NCI-H2029 treated with DMSO at 0.1 percent for 48 hours (cell line): ENCODE measurements around the gene KDM3B.
"Not testable (repeated sequence)": the region's sequence is repeated elsewhere in the genome, so short reads cannot be mapped to it uniquely, and the experiment has no call there.

Source experiments
- DNase-seq: peaks from one replicate; lab custom pipeline; 2025; lab: John Stamatoyannopoulos, UW

The KDM3B gene

DNA sequence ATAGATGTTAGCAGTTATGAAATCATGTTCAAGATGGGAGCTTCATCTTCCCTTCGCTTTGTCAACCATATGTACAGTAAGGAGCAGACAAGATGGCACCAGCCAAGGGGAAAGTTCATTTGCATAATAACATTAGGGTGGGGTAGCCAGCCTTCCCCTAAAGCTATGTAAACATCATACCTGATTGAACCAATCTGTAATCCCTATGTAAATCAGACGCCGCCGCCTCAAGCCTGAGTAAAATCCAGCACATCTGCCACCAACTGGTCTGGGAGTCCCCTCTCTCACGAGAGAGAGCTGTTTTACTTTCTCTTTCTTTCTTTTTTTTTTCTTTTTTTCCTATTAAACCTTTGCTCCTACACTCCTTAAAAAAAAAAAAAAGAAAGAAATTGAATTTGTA, 55.5 kb downstream of the KDM3B start:
- no peak for DNase-seq

DNA sequence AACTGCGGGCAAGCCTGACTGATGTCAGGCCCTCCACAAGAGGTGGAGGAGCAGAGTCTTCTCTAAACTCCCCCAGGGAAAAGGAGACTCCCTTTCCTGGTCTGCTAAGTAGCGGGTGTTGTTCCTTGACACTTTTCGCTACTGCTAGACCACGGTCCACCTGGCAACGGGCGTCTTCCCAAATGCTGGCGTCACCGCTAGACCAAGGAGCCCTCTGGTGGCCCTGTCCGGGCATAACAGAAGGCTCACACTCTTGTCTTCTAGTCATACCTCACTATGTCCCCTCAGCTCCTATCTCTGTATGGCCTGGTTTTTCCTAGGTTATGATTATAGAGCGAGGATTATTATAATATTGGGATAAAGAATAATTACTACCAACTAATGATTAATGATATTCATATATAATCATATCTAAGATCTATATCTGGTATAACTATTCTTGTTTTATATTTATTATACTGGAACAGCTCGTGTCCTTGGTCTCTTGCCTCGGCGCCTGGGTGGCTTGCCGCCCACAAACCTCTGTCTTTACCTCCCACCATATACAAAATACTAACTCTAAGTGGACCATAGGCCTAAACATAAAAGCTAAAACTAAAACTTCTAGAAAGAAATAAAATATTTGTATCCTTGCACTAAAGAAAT, 58.6 kb downstream of the KDM3B start:
- DNase-seq: not testable (repeated sequence)

DNA sequence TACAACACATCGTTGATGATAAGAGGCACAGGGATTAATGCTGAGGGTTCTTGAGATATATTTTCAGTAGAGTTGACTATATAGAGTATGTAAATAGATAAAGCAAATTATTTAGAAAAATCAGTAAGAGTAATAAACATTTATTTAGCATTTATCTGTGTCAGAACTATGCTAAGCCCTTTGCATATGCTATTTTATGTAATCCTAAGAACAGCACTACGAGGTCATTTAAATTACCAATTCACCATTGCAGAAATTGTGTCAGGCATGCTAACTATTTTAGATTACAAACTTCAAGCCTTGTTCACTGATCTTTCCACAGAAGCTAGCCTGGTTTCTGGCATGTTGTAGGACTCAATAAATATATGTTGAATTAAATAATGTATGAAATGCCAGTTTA, 66.0 kb downstream of the KDM3B start:
- no peak for DNase-seq

DNA sequence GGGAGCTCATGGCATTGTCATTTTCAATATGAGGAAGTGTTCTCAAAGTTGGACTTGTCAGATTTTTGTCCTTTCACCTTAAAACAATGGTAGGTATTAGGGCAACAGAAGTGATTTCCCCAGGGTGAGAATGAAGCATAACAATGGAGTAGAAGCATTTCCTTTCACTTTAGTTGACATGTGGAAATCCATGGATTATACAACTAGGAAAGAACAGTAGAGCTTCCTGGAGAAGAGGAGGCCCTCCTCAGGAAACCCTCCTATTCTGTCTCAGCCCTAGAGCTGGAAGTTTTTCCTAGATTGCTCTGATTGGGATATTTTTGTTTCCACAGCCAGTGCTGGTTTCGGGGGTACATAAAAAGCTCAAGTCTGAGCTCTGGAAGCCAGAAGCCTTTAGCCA, 72.6 kb downstream of the KDM3B start:
- DNase-seq: no peak

DNA sequence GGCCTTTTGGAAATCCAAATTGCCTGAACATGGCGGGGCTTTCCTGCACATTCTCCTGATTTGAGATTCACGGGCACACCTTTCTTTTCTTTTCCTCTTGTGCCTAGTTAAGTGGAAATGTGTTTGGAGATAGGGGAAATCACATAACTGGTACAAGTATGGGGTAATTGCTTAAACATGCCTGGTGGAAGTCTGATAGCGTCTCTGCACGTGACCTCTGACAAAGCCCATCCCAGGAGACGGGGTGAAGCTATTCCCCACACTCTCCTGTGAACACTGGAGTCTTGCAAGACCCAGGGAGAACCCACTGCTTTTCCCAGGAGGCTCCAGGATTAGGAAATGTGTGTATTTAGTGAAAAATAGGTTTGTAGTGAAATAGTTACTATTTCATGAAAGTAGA, 83.5 kb downstream of the KDM3B start:
- DNase-seq: no peak

DNA sequence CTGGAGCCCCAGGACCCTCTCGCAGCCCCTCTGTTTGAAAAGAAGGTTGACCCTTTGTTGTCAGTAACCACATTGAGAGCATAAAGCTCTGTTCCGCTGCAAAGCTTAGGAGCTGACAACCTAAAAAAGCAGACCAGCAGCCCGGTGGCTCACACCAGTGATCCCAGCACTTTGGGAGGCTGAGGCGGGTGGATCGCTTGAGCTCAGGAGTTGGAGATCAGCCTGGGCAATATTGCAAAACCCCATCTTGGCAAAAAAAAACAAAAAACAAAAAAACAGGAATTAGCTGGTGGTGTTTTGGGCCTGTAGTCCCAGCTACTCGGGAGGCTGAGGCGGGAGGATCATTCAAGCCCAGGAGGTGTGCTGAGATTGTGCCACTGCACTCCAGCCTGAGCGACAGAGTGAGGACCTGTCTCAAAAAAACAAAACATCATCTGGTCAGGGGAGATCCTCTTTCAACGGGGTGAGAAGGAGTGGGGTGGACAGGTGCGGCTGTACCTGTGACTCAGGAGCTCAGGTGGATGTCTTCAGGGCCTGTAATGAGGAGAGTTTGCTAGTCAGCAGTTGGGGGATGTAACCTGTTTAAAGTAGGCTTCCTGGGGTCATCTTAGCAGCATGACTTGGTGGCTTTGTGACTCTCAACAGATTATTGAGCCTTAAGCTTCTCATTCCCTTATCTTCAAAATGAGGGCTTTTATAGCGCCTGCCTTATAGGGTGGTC, 85.7 kb downstream of the KDM3B start:
- no peak for DNase-seq

DNA sequence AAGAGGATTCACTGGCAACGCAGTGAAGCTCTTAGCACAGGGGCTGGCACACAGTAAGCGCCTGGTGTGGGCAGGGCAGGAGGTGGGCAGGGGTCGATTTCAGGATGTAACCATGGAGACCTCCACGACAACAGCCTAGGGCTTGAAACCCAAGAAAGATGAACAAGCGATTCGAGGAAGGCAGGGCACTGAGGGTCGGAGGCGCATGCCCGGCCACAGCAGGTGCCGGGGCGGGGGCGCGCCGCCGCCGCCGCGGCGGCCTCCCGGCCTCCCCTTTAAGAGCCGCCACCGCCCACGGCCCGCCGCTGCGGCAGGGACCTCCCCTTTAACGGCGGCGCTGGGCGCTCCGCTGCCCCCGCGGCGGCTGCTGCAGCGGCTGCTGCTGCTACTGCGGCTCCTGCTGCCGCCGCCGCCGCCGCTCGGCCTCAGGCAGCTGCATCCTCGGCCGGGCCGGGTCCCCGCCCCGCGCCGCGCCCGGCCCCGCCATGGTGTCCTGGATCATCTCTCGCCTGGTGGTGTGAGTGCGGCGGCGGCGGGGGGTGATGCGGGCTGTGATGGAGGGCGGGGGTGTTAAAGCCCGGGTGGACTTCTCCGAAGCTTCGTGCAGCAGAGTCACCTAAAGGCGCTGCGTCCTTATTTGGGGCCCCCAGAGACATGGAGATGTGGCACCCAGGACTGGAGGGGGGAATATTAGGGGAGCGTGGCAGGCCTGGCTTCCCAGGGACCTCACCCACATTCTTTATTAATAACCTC, 86.4 kb downstream of the KDM3B start, which contains the start of gene REEP2:
TSS of gene REEP2 (plus strand) at position 334 of the 753 bp plus-strand sequence. CDS start at position 486, 152 bp downstream.
- no peak for DNase-seq

DNA sequence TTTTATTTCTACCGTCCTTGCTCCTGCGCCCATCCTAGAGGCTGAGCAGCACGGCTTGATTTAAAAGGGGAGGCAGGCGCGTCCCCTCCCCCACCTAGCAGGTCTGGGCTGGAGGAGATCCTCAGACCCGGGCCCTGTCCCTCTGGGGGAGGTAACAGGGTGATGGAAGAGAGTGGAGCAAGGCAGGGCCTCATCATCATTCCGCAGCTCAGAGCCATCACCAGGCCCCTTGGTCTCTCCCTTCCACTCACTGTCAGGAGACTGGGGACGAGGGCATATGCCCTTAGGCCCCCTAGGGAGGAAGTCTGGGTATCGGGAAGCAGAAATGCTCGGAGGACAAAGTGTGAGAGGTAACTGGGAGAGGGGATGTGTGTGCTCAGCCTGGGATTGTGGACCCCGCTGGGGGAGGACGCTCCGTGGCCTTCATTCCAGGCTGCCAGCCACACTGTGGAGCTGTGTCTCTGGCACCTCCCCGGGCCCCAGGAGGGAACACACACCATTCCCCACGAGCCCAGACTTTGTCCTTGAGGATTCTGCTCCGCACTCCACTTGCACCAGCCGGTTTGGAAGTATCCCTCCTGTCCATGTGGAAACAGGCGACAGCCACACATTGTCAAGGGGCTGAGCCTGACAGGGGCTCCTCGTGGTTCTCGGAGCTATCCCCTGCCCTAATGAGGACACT, 87.1 kb downstream of the KDM3B start:
- DNase-seq: no peak

DNA sequence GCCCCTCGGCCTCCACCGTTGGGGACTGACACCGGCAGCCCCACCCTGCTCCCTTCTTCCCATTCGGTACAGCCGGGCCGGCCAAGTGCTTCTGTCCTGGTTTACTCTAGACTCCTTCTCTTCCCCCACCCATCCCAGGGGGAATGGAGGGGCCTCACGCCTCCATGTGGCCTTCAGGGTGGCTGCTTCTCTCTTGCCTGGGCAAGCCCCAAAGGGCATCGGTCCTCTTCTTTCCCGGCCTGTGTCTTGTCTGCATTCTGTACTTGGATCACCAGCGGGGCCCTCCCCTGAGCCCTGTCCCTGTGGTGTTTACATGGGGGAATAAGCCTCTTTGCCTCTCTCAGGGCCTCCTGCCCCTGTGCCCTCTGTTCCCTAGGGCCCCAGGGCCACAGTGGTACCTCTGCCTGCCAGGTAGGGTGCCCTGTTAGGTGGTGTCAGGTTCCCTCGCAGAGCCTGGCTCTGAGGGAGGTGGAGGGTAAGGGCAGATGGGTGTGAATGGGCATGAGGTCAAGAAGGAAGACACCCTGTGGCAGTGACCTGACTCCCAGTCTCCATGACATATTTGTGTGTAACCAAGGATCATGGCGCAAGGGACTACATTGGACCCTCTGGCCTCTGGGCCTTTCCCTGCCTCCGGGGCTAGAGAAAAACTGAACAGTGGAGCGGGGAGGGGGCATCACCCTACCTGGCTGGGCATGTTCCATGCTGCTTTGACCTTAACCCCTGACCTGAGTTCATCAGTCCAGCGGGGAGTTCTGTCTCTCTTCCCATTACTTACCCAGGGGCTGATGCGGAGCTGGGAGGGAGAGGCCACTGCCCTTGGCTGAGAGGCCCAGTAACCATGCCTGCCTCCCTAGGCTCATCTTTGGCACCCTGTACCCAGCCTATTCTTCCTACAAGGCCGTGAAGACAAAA, 87.9 kb downstream of the KDM3B start:
- DNase-seq: no peak

DNA sequence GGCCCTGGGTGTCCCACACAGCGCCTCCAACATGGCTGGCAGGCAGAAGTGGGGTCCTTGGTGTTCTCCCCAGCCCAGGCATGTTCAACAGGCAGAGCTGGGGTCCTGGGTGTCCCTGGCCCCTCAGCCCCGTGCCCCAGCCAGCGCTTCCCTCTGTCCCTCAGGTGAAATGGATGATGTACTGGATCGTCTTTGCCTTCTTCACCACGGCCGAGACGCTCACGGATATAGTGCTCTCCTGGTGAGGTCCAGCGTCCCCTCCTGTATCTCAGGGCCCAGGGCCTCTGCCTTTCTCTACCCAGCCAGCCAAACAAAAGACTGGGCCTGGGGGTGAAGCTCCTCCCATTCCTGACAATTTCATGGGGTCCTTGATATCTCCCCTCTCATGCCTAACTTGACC, 88.7 kb downstream of the KDM3B start:
- no peak for DNase-seq

DNA sequence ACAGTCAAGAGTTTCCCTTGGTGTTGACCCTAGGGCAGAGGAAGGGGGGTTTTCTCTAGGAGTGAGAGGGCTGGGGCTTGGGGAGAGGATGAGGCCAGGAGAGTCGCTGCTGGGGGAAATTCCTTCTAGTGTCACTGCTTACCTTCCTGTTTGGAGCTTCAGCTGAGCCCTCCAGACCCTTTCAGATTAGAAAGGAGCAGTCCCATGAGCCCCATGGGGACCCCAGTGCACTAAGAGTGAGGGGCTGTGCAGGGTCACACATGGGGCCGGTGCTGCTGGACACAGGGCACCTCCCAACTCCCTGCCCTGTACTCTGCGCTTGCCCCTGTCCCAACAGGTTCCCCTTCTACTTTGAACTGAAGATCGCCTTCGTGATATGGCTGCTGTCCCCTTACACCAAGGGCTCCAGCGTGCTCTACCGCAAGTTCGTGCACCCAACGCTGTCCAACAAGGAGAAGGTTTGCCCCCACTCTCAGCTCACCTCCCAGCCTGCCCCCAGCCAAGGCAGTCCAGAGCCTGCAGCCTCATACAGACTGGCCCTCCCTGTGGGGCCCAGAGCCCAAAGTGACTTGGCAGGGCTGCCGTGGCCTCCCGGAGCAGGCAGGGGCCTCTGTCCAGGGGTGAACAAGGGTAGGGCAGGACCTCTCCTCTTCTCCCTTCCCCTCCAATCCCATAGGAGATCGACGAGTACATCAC, 91.7 kb downstream of the KDM3B start:
- no peak for DNase-seq

DNA sequence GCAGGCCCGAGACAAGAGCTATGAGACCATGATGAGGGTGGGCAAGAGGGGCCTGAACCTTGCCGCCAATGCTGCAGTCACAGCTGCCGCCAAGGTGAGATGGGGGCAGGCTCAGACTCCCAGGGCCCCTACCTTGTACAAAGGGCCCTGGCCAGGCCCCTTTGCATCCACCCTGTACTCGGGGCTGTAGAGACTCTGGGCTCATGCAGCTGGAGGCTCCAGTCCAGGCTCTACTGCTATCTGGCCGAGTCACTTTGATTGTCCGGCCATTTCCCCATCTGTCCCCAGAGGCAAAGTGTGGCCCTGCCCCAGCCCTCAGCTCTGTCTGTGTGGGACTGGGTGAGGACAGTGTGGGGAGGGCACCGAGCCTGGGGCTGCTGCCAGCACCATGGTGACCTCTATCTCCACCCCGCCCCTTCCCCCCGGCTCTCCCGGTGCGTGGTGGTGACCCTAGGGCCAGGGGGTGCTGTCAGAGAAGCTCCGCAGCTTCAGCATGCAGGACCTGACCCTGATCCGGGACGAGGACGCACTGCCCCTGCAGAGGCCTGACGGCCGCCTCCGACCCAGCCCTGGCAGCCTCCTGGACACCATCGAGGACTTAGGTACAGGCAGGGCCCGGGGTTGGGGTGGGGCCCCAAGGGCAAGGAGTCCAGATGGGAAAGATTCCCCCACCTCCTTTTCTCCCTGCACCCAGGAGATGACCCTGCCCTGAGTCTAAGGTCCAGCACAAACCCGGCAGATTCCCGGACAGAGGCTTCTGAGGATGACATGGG, 92.5 kb downstream of the KDM3B start:
- DNase-seq: no peak

DNA sequence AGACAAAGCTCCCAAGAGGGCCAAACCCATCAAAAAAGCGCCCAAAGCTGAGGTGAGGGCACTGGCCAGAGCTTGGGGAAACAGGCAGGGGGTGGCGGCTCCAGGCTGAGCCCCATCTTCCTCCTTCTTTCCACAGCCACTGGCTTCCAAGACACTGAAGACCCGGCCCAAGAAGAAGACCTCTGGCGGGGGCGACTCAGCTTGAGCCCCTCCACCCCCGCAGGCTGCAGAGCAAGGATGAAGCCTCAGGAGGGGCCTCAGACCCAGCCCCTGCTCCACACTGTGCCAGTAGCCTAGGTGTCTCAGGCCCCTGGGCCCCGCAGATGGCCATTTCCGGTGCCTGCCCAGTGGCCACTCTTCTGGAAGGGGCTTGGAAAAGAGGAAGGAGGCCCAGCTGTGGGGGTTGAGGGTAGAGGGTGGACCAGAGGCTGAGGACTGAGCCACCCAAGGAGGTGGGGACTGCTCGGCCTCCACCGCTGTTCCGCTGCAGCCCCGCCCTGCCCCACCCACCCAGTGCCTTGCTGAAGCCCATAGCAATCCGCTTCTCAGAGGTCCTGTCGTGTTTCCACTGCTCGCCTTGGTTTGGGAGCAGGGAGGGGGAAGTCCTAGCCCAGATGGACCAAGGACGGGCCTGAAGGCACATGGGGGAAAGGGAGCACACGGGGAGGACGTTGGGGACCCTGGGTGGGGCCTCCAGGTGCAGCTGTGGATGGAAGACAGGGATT, 93.2 kb downstream of the KDM3B start:
- DNase-seq: no peak

DNA sequence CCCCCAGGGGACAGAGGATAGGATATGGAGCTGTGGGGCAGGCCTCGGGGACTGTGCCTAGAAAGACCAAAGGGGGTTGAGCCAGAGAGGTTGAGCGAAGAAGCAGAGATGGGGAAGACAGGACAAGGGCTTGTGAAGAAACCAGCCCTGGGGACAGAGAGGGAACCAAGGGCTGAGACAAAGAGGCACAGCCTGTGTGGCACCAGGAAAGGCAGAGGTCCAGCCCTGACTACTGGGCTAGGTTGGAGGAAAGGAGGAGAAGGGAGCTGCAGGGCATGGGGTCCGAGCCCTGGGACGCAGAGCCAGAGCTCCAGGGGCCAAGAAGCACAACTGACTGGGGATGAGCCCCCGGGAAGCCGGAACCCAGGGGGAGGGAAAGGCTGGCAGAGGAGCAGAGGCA, 95.6 kb downstream of the KDM3B start:
- DNase-seq: no peak

DNA sequence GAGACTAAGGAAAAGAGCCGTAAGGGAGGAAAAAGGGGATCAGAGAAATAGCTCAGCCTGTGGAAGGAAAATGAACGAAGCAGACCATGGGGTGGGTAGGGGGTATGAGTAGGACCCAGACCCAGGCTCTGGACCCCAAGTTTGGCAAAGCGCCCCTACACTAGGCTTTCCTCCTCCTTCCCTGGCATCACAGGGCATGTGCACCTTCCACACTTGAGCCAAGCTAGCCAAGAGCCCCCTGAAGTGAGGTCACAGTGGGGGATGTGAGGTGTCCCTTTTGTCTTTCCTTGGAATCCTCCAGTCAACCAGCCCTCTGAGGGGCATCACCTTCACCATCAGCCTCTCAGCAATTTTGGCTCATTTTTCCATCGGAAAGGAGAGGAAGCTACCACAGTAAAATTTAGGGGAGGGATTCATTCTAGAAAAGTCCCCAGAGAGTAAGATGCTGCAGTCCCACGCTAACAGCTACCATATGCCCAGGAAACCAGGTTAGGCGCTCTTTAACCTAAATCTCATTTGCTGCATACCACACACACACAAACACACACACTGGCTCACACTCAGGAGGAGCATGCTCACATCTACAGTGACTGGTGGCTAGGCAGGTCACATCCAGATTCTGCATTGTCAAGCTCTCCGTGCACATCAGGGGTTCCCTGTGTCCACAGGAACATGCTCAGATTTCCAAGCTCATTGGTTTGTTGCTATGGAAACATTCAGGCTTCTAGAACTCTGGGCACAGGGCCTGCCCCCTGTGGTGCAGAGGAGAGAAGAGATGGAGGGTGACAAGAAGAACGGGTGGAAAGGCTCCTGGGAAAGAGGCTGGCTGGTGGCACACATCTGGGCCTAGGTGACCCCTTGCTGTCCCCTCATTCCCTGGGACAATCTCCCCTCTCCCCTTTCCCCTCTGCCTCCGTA, 96.3 kb downstream of the KDM3B start:
- no peak for DNase-seq

DNA sequence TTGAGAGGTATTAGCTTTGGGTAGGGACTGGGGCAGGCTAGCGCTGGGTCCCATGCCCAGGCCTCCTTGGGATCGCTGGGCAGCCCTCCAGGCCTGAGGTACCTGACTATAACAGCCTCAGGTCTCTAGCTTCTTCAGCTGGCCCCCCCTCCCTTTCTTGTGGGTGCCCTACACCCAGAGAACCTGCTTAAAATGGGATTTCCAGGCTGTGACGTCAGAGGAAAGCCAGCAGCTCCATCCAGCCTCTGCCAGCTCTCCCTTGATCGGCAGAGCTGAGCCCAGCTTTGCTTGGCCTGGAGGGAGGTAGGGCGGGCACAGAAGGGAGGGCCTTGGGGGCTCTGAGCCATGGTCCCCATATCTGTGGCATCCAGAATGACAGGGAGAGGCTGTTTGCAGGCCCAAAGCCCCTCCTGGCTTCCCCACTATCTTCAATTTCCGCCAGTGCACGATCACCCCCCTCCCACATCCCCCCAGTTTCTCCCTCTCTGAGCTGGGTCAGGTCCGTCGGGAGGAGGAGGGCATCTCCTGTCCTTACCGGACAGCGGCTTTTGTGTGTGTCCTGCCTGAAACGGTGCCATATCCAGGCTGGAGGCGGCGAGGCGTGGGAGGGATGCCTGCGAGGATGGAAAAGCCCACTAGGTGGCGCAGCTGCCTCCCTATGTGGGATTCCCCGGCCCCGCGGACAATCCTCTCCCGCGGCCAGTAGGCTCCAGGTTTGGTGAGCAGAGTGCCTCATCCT, 97.2 kb downstream of the KDM3B start:
- peak; percentile 56 for DNase-seq

DNA sequence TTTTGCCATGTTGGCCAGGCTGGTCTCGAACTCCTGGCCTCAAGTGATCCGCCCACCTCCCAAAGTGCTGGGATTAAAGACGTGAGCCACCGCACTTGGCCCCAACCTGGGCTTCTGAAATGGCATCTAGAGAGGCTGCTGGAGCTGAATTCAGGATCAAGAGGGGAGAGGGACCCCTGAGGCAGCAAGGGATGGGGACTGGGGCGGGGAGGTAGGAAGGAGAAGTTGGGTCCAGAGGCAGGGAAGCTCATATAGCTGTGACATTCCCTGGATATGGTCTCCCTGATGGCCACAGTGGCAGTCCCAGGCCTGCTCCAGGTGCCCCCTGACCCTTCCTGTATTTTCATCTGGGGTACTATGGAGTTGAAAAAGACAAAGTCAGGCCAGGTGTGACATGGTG, 98.5 kb downstream of the KDM3B start:
- DNase-seq: no peak

DNA sequence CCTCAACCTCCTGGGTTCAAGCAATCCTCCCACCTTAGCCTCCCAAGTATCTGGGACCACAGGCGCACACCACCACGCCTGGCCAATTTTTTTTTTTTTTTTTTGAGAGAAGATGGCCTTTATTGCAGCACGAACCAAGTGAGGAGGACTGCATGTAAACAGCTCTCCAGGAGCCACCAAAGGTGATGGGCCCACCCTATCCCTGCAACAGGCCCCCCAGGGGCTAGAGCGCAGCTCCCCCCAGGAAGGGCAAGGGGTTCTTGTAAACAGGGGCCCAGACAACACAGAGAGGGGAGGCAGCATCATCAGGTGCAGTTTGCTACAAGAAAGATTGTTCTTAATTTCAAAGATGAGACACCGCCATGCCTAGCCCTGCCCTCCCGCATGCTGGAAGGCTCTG, 100.2 kb downstream of the KDM3B start:
- DNase-seq: no peak
